AG09319 (cell line): Measurements from ENCODE around the gene PPP2R5D.

Experiments
- DNase-seq: peaks from one replicate; pipeline ENCODE4 v3.0.0-alpha.2; 2010; ENCODE audit warnings: low read depth; ENCODE audit errors: extremely low read depth
- CTCF ChIP-seq: IDR thresholded peaks from 2 replicates; pipeline ENCODE4 v1.5.1; 2011; ENCODE audit warnings: low read depth, mild to moderate bottlenecking, inconsistent platforms, low read length, moderate library complexity

PPP2R5D gene

GRCh38 chr6:42966571-42966970 is 17.8 kb upstream of the PPP2R5D start:
- no peak for DNase-seq
- TF ChIP-seq CTCF, result no peak

GRCh38 chr6:42967228-42967627 is 17.1 kb upstream of the PPP2R5D start:
- TF ChIP-seq CTCF, result no peak
- no peak for DNase-seq

- no peak for TF ChIP-seq CTCF
- DNase-seq, result no peak
Observed at GRCh38 chr6:42968126-42968701, 16.2 kb upstream of the PPP2R5D start.

GRCh38 chr6:42968783-42969182 is 15.6 kb upstream of the PPP2R5D start:
- DNase-seq, result no peak
- TF ChIP-seq CTCF, result no peak

- no peak for DNase-seq
- TF ChIP-seq CTCF, result no peak
Observed at GRCh38 chr6:42969431-42969830, 14.9 kb upstream of the PPP2R5D start.

GRCh38 chr6:42969934-42970333 is 14.4 kb upstream of the PPP2R5D start:
- DNase-seq, result no peak
- no peak for TF ChIP-seq CTCF

- DNase-seq, result no peak
- TF ChIP-seq CTCF, result no peak
Observed at GRCh38 chr6:42970871-42971612, 13.3 kb upstream of the PPP2R5D start.
